Neural crest cell (in vitro differentiated cells): ENCODE results near the gene HSPA1L. TPM values are rescaled to one million over a fixed set of nuclear protein-coding genes. Genes with fewer than 3 reads are reported as not detected.

Experiments used
- DNase-seq: peaks from one replicate; pipeline ENCODE4 v3.0.0; 2021; ENCODE audit warnings: low read depth, mixed read lengths, low spot score
- H3K27ac Mint-ChIP-seq: one replicate; pipeline ENCODE4 v1.8.0; 2021; ENCODE audit warnings: mild to moderate bottlenecking, mixed read lengths; ENCODE audit not compliant: unreplicated experiment
- H3K27me3 Mint-ChIP-seq: 2 replicates; pipeline ENCODE4 v1.8.0; 2021; ENCODE audit warnings: low read depth, mild to moderate bottlenecking, mixed read lengths
- H3K36me3 Mint-ChIP-seq: 2 replicates; pipeline ENCODE4 v1.8.0; 2021; ENCODE audit warnings: low read depth, mild to moderate bottlenecking, mixed read lengths
- H3K4me1 Mint-ChIP-seq: 2 replicates; pipeline ENCODE4 v1.8.0; 2021; ENCODE audit warnings: mixed read lengths
- H3K4me3 Mint-ChIP-seq: one replicate; pipeline ENCODE4 v1.8.0; 2021; ENCODE audit warnings: mild to moderate bottlenecking, mixed read lengths
- H3K9me3 Mint-ChIP-seq: 2 replicates; pipeline ENCODE4 v1.8.0; 2021; ENCODE audit warnings: mixed read lengths
- CTCF ChIP-seq: fragments of 200-600 bp; sonication (generic); conservative IDR thresholded peaks from 2 replicates; pipeline ENCODE4 v1.5.0; 2021; ENCODE audit warnings: antibody characterized with exemption, mild to moderate bottlenecking
- total RNA-seq: library from RNA; stranded (reverse); gene quantifications from 2 replicates; pipeline ENCODE4 v1.2.1, GENCODE V29; 2021

The HSPA1L gene
- total RNA-seq, 1 donor from 2014 or later = 1.8 TPM

- DNase-seq = no peak
- H3K9me3 Mint-ChIP-seq = no peaks in the 10 kb centered on the region
- H3K27me3 Mint-ChIP-seq = no peaks in the 10 kb centered on the region
- no peaks in the 10 kb centered on the region for H3K4me1 Mint-ChIP-seq
- no peak overlapping the region for H3K27ac Mint-ChIP-seq
- peaks cover 2% of the 10 kb centered on the region for H3K36me3 Mint-ChIP-seq
- H3K4me3 Mint-ChIP-seq = no peak overlapping the region
- no peak for TF ChIP-seq CTCF
Measured at GRCh38 chr6:31778999-31779885, 35.8 kb downstream of the HSPA1L start.

- TF ChIP-seq CTCF = no peak
- Mint-ChIP-seq H3K27ac (no peak overlapping the region), H3K9me3 (no peaks in the 10 kb centered on the region)
Measured at GRCh38 chr6:31778193-31778592, 36.9 kb downstream of the HSPA1L start.

GRCh38 chr6:31777667-31778050, 37.4 kb downstream of the HSPA1L start:
- no peaks in the 10 kb centered on the region for H3K27me3 Mint-ChIP-seq
- no peak overlapping the region for H3K4me3 Mint-ChIP-seq
- H3K27ac Mint-ChIP-seq = no peak overlapping the region
- H3K9me3 Mint-ChIP-seq = no peaks in the 10 kb centered on the region
- DNase-seq = no peak
- no peaks in the 10 kb centered on the region for H3K36me3 Mint-ChIP-seq
- TF ChIP-seq CTCF = no peak
- no peaks in the 10 kb centered on the region for H3K4me1 Mint-ChIP-seq

More at GRCh38 chr6:31778193-31778592, 36.9 kb downstream of the HSPA1L start:
- DNase-seq = no peak
- H3K36me3 Mint-ChIP-seq = no peaks in the 10 kb centered on the region
- H3K4me3 Mint-ChIP-seq = no peak overlapping the region
- no peaks in the 10 kb centered on the region for H3K27me3 Mint-ChIP-seq
- no peaks in the 10 kb centered on the region for H3K4me1 Mint-ChIP-seq

DNA sequence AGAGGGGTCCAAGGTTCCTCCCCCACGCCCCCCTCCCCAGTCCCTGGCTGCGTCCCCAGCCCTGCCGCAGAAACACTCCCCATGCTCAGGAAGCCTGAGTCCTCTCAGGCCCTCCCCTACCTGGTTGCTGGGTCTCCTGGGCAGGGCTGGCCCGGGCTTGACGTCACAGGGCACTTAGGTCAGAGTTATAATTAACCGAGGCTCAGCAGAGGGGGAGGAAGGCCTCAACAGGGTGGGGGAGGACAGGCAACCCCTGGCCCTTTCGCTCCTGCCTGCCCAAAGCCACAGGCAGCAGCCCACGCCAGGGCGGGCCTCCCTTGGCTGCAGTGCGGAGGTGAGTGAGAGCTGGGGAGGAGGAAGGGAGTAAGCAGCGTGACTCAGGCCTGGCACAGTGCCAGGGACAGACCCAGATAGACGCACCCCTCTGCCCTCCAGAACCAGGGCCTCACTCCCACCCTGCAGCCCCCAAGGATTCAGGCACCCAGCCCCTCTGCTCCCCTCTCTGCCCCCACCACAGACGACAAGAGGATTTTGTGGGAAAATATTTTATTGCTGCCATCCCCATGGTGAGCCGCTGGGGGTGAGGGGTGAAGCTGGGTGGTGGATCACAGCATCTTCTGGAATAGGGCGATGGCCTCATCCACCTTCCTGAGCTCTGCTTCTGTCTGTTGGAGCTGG, 38.0 kb downstream of the HSPA1L start, which contains the start of gene VWA7:
VWA7 (minus strand) TSS at position 340 of the 678 bp plus-strand sequence. CDS start 549 bp downstream, outside the sequence.
- no peak within 1 kb of the TSS for H3K27ac Mint-ChIP-seq

More for the DNA sequence above, 38.0 kb downstream of the HSPA1L start, which contains the start of gene VWA7:
- DNase-seq = no peak
- Mint-ChIP-seq H3K4me1 (no peaks in the 10 kb centered on the region), H3K27me3 (no peaks in the 10 kb centered on the region), H3K36me3 (no peaks in the 10 kb centered on the region), H3K4me3 (no peak within 1 kb of the TSS), H3K9me3 (no peaks in the 10 kb centered on the region)
- no peak for TF ChIP-seq CTCF
